Heart left ventricle (tissue), 16 donors: Measurements from ENCODE around the gene CCBE1. TPM values are rescaled to one million over a fixed set of nuclear protein-coding genes. Genes with fewer than 3 reads are reported as not detected.

Source experiments
- ATAC-seq, 4 donors: fragments of 200-7000 bp; cut with Tn5 transposase; one replicate each; pipeline ENCODE4 v1.9.1; 2020 to 2022; ENCODE audit warnings: moderate library complexity in 4 of 4, mild to moderate bottlenecking in 3 of 4, moderate number of reproducible peaks in 1 of 4
- DNase-seq, 5 donors: peaks; one replicate each; pipeline ENCODE4 v3.0.0-alpha.2; 2020
- H3K27ac ChIP-seq, 12 donors: fragments of 200-600 bp; sonication (generic) in 4 of 12; one replicate each; pipeline versions ENCODE4 v1.5.0 to v1.8.0; 2016 to 2022; ENCODE audit warnings: mild to moderate bottlenecking in 2 of 12
- H3K27me3 ChIP-seq, 9 donors: fragments of 200-600 bp; sonication (generic) in 2 of 9; one replicate each; pipeline versions ENCODE4 v1.5.1 to v1.8.0; 2016 to 2022; ENCODE audit warnings: mild to moderate bottlenecking in 3 of 9
- H3K36me3 ChIP-seq, 9 donors: fragments of 200-600 bp; sonication (generic) in 2 of 9; one replicate each; pipeline versions ENCODE4 v1.5.0 to v1.8.0; 2018 to 2022; ENCODE audit warnings: mild to moderate bottlenecking in 2 of 9
- H3K4me1 ChIP-seq, 12 donors: fragments of 200-600 bp; sonication (generic) in 4 of 12; one replicate each; pipeline versions ENCODE4 v1.5.0 to v1.8.0; 2016 to 2022; ENCODE audit warnings: mild to moderate bottlenecking in 3 of 12
- H3K4me3 ChIP-seq, 12 donors: fragments of 200-600 bp; sonication (generic) in 4 of 12; one replicate each; pipeline versions ENCODE4 v1.5.0 to v1.8.0; 2017 to 2022; ENCODE audit warnings: mild to moderate bottlenecking in 9 of 12, moderate library complexity in 4 of 12
- H3K9me3 ChIP-seq, 12 donors: fragments of 200-600 bp; sonication (generic) in 4 of 12; one replicate each; pipeline versions ENCODE4 v1.5.0 to v1.8.0; 2016 to 2022; ENCODE audit warnings: mild to moderate bottlenecking in 1 of 12
- CTCF ChIP-seq, 12 donors: fragments of 200-600 bp; sonication (generic) in 4 of 12; IDR thresholded peaks; one replicate each; pipeline versions ENCODE4 v1.5.0 to v1.8.0; 2018 to 2022; ENCODE audit warnings: antibody characterized with exemption in 12 of 12, mild to moderate bottlenecking in 5 of 12
- POLR2A ChIP-seq, 2 donors: fragments of 450-650 bp; IDR thresholded peaks; one replicate each; pipeline ENCODE4 v1.6.1; 2017; ENCODE audit warnings: antibody characterized with exemption in 2 of 2, mild to moderate bottlenecking in 2 of 2, moderate library complexity in 2 of 2
- WGBS, 4 donors: extraction: QIAGEN DNeasy Blood & Tissue Kit in 2 of 4; methylation state at CpG; one replicate each; pipeline versions ENCODE4 v1.1.5 to v1.1.7; 2013 to 2018; 5-methylcytosine and 5-hydroxymethylcytosine counted together
- intact Hi-C, 10 donors: fragments of 100-400 bp; cut with DNase I; formaldehyde crosslinking; loops; one replicate each; pipeline versions ENCODE4 v1.11.1 to v1.14.2; 2022
- polyA plus RNA-seq, 2 donors: library from polyadenylated mRNA; stranded (reverse); fragments of 200-250 nt; gene quantifications; one replicate each; pipeline ENCODE4 v1.2.3, GENCODE V29; 2013
- total RNA-seq, 9 donors: library from RNA; depleted of rRNA in 2 of 9; stranded (reverse); fragments of >200 nt in 2 of 9; fragmentation: NEBNext Ultra II Directional in 3 of 9; extraction: Animal tissue kit (Norgen Biotek cat#: 25700) in 3 of 9; gene quantifications; one replicate each; pipeline versions ENCODE4 v1.1.0 to v1.2.4, GENCODE V29; 2016 to 2023
- donor health status: ischemic (EF 13 %, LVEDD 7.1; RV severe dilation, severe dysfunction).
- donor health status: healthy with polysubstance abuse.
- donor health status: DM: no; HTN: yes; CAD: no.
- donor health status: DM: no; HTN: no; CAD: no.
- donor health status: ischemic (EF 25% LVEDD 6.9; RV normal size, moderate dysfunction).
- donor health status: ischemic (EF 25% LVEDD 5.7; RV mildly dilated, moderate dysfunction).
- donor health status: healthy.
- donor health status: DM: yes; HTN: yes; CAD: no.
- donor health status: ischemic (EF 35%, LVEDD 5.7; RV mildly dilated, moderate dysfunction).
- donor health status: nonischemic (EF 11% LVEDD 7.7; RV severe dilation, severe dysfunction).
- donor health status: DM: yes; HTN: yes; CAD: no.
- donor health status: PGD.
- donor health status: ischemic (EF 29% LVEDD 5.4; RV normal size, mild dysfunction).
- donor health status: nonischemic (EF 23%, LVEDD 6.1; RV moderate dilation, normal function).

The CCBE1 gene
- total and polyA plus RNA-seq, 11 donors: 0.15 to 6.3 (median 0.74) TPM

- intact Hi-C loops: no loop called here
- H3K27ac ChIP-seq: no peak overlapping the region
- H3K9me3 ChIP-seq: peaks cover 0 to 14% (median 0%) of the 10 kb centered on the region in 12 donors
- no peak overlapping the region for H3K4me3 ChIP-seq
- H3K27me3 ChIP-seq: no peaks in the 10 kb centered on the region
- peaks cover 0 to 6% (median 0%) of the 10 kb centered on the region in 12 donors for H3K4me1 ChIP-seq
- no peak for TF ChIP-seq POLR2A (IDR thresholded peaks at IDR 0.05)
- TF ChIP-seq CTCF (IDR thresholded peaks at IDR 0.05): no peak
- DNase-seq (no peak), ATAC-seq (no peak)
- WGBS, 4 donors: 56 to 70% (median 63%) methylated on average over 2 of the region's 2 CpGs
- no peaks in the 10 kb centered on the region for H3K36me3 ChIP-seq
These were observed 38.8 kb upstream of the CCBE1 start for GRCh38 chr18:59736061-59736460.

DNA sequence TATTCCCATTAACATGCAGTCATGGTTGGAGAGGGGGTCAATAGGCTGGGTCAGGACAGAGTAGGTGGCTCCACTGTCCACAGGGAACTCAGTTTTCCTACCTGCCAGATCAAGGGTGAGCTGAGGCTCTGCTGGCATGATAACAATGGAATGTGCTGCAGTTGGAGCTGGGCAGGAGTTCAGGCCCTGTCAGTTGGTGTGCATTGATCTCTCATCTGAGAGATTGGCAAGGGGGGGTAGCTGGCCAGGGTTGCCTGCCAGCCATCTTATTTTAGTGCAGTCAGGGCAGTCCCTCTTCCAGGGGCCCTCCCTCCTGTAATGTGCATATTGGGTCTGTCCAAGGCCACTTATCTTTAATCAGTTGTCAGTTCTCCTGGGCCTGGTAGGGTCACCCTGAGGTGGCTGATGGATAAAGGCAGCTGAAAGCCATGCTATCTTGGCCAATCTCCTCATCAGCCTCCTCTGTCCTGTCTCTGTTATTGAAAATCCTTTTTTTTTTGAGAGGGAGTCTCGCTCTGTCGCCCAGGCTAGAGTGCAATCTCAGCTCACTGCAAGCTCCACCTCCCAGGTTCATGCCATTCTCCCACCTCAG, 38.1 kb upstream of the CCBE1 start:
- TF ChIP-seq CTCF (IDR thresholded peaks at IDR 0.05): no peak
- H3K27ac ChIP-seq: no peak overlapping the region
- no peaks in the 10 kb centered on the region for H3K27me3 ChIP-seq
- H3K4me1 ChIP-seq: peaks cover 0 to 6% (median 0%) of the 10 kb centered on the region in 12 donors
- H3K9me3 ChIP-seq: peaks cover 0 to 14% (median 0%) of the 10 kb centered on the region in 12 donors
- peak in 2 of 4 donors; percentile 70 to 93 for ATAC-seq
- H3K4me3 ChIP-seq: no peak overlapping the region
- intact Hi-C loops: no loop called here
- H3K36me3 ChIP-seq: no peaks in the 10 kb centered on the region
- 60 to 89% (median 78%) methylated on average over 1 to 2 of the region's 2 CpGs for WGBS, 4 donors
- peak in 1 of 5 donors; percentile 64 for DNase-seq

- no peak for ATAC-seq
- intact Hi-C loops: no loop called here
- DNase-seq: no peak
- Histone ChIP-seq H3K27ac (no peak overlapping the region), H3K9me3 (peaks cover 0 to 5% (median 0%) of the 10 kb centered on the region in 12 donors), H3K27me3 (no peaks in the 10 kb centered on the region), H3K36me3 (no peaks in the 10 kb centered on the region), H3K4me1 (peaks cover 0 to 6% (median 0%) of the 10 kb centered on the region in 12 donors), H3K4me3 (no peak overlapping the region)
- TF ChIP-seq POLR2A (IDR thresholded peaks at IDR 0.05): no peak
- no peak for TF ChIP-seq CTCF (IDR thresholded peaks at IDR 0.05)
- 82 to 100% (median 91%) methylated on average over 1 of the region's 1 CpG for WGBS, 4 donors
These were observed 36.2 kb upstream of the CCBE1 start for GRCh38 chr18:59733421-59733820.

DNA sequence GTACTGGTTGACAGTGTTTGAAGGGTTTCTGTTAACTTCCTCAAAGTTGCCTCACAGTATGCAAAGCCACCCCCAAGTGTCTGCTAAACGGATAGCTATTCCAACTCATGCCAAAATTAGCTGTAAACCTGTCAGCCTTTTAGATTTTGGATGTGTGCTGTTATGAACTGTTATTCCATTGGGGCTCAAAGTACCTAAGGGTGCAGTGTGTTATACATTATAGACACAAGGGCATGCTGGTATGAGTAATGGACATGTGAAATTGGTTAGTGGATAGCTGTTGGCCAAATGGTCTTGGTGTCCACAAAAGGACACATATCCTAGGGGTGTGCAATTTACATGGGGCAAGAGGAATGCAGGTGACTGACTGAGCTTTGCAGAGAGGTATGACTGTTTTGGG, 33.7 kb upstream of the CCBE1 start:
- H3K36me3 ChIP-seq: no peaks in the 10 kb centered on the region
- no peak overlapping the region for H3K27ac ChIP-seq
- H3K4me1 ChIP-seq: peaks cover 0 to 6% (median 0%) of the 10 kb centered on the region in 12 donors
- ATAC-seq (no peak), DNase-seq (no peak)
- no peaks in the 10 kb centered on the region for H3K9me3 ChIP-seq
- intact Hi-C loops: no loop called here
- no peak overlapping the region for H3K4me3 ChIP-seq
- WGBS, 4 donors: 47 to 67% (median 55%) methylated on average over 1 of the region's 1 CpG
- H3K27me3 ChIP-seq: no peaks in the 10 kb centered on the region
- no peak for TF ChIP-seq POLR2A (IDR thresholded peaks at IDR 0.05)
- no peak for TF ChIP-seq CTCF (IDR thresholded peaks at IDR 0.05)
